ENCODE measurements around the gene RPL38. TPM values are rescaled to one million over a fixed set of nuclear protein-coding genes. Genes with fewer than 3 reads are reported as not detected.

Gene RPL38
- polyA plus RNA-seq, 2 of the 4 experiments (the other 2 are of a cell fraction) = 3,205 to 4,133 TPM

GRCh38 chr17:74179576-74179975, 23.9 kb upstream of the RPL38 start:
- Histone ChIP-seq H3K4me1 (no peaks in the 10 kb centered on the region), H3K4me3 (no peak overlapping the region), H3K27ac (no peak overlapping the region), H3K4me2 (no peak overlapping the region), H3K9me3 (no peaks in the 10 kb centered on the region)
- FAIRE-seq (no peak), DNase-seq (ENCODE audit: low read depth in 1 of 2, low spot score in 1 of 2) (no peak), ATAC-seq (no peak)
- no peak for TF ChIP-seq EHF (CRISPR knock-in tag; IDR thresholded peaks at IDR 0.05)
- TF ChIP-seq EHMT2 (IDR thresholded peaks at IDR 0.05; ENCODE audit: low read depth) = no peak
- TF ChIP-seq KDM1A (IDR thresholded peaks at IDR 0.05; ENCODE audit: low read depth) = no peak
- no peak for TF ChIP-seq CHD4 (IDR thresholded peaks at IDR 0.05; ENCODE audit: borderline replicate concordance)
- no peak for TF ChIP-seq JUNB (IDR thresholded peaks at IDR 0.05)
- TF ChIP-seq RARB (CRISPR knock-in tag; IDR thresholded peaks at IDR 0.05) = no peak
- TF ChIP-seq ZSCAN20 (CRISPR knock-in tag; IDR thresholded peaks at IDR 0.05) = no peak
- TF ChIP-seq MAZ (IDR thresholded peaks at IDR 0.05; ENCODE audit: borderline replicate concordance, low read depth, low read length) = no peak
- TF ChIP-seq POLR2AphosphoS2 (conservative IDR thresholded peaks at IDR 0.05; ENCODE audit: low read length) = no peak
- no peak for TF ChIP-seq SREBF2 (IDR thresholded peaks at IDR 0.05)
- TF ChIP-seq ATOH8 (CRISPR knock-in tag; IDR thresholded peaks at IDR 0.05; ENCODE audit: low read depth) = no peak
- no peak for TF ChIP-seq FOSB (CRISPR knock-in tag; IDR thresholded peaks at IDR 0.05)
- no peak for TF ChIP-seq HMGXB4 (CRISPR knock-in tag; IDR thresholded peaks at IDR 0.05; ENCODE audit: borderline replicate concordance)
- no peak for TF ChIP-seq MAX (IDR thresholded peaks at IDR 0.05)
- no peak for TF ChIP-seq USF2 (IDR thresholded peaks at IDR 0.05)
- no peak for TF ChIP-seq NFE2L2 (conservative IDR thresholded peaks at IDR 0.05; ENCODE audit: low read length)
- ChIA-PET CTCF (interaction anchor here (1.2 to 17.0 kb wide), 12 partner anchors 11 to 1454 kb away, joined by 3 to 215 read pairs (median 4); partner anchors contain the start of gene RPL38), POLR2A (no interaction called here)
- 45% methylated on average over 4 of the region's 4 CpGs for WGBS (ENCODE audit: missing lambda C conversion rate)

GRCh38 chr17:74180336-74180735, 23.1 kb upstream of the RPL38 start:
- FAIRE-seq (no peak), ATAC-seq (no peak), DNase-seq (ENCODE audit: low read depth in 1 of 2, low spot score in 1 of 2) (no peak)
- ChIA-PET POLR2A (no interaction called here), CTCF (interaction anchor here (0.6 to 17.0 kb wide), 12 partner anchors 11 to 1455 kb away, joined by 3 to 215 read pairs (median 4); partner anchors contain the start of gene RPL38)
- no peak overlapping the region for H3K4me2 ChIP-seq
- no peak overlapping the region for H3K27ac ChIP-seq
- TF ChIP-seq MAFK (IDR thresholded peaks at IDR 0.05; ENCODE audit: partially characterized antibody) (no peak), RFX5 (IDR thresholded peaks at IDR 0.05) (no peak), HES2 (IDR thresholded peaks at IDR 0.05) (no peak), PBX3 (IDR thresholded peaks at IDR 0.05) (no peak), FOSB (CRISPR knock-in tag; IDR thresholded peaks at IDR 0.05) (no peak), SREBF2 (IDR thresholded peaks at IDR 0.05) (no peak), USF2 (IDR thresholded peaks at IDR 0.05) (no peak), ZSCAN20 (CRISPR knock-in tag; IDR thresholded peaks at IDR 0.05) (no peak)
- H3K4me1 ChIP-seq = no peaks in the 10 kb centered on the region
- H3K9me3 ChIP-seq = no peaks in the 10 kb centered on the region
- WGBS (ENCODE audit: missing lambda C conversion rate) = 55% methylated on average over 8 of the region's 8 CpGs
- H3K4me3 ChIP-seq = no peak overlapping the region

All from A549 (cell line).